ENCODE measurements around the gene SPC24.

DNA sequence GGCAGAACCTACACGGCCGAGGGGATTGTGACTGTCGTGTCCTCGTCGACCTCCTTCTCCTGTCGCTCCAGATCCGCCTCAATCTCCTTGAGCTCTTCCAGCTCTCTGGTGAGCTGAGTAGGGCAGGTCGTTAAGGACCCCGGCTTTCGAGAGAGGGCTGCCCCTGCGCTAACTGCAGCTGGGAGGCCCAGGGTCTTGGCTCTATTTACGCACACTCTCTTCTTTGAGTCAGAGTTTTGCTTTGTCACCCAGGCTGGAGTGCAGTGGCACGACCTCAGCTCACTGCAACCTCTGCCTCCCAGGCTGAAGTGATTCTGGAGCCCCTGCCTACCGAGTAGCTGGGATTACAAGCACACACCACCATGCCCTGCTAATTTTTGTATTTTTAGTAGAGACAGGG lies 7.6 kb downstream of the SPC24 start:
- TF ChIP-seq RBM22 (IDR thresholded peaks at IDR 0.05; ENCODE audit: low read depth, low read length, poor library complexity, severe bottlenecking) (no peak), USF1 (CRISPR knock-in tag; IDR thresholded peaks at IDR 0.05) (no peak), STAT5A (IDR thresholded peaks at IDR 0.05; ENCODE audit: borderline replicate concordance, low read length) (no peak), ZNF740 (CRISPR knock-in tag; IDR thresholded peaks at IDR 0.05) (no peak), ZNF740 (tag; IDR thresholded peaks at IDR 0.05) (no peak), ZBTB33 (CRISPR knock-in tag; IDR thresholded peaks at IDR 0.05) (no peak)
- TF ChIP-seq, protein P1, sequence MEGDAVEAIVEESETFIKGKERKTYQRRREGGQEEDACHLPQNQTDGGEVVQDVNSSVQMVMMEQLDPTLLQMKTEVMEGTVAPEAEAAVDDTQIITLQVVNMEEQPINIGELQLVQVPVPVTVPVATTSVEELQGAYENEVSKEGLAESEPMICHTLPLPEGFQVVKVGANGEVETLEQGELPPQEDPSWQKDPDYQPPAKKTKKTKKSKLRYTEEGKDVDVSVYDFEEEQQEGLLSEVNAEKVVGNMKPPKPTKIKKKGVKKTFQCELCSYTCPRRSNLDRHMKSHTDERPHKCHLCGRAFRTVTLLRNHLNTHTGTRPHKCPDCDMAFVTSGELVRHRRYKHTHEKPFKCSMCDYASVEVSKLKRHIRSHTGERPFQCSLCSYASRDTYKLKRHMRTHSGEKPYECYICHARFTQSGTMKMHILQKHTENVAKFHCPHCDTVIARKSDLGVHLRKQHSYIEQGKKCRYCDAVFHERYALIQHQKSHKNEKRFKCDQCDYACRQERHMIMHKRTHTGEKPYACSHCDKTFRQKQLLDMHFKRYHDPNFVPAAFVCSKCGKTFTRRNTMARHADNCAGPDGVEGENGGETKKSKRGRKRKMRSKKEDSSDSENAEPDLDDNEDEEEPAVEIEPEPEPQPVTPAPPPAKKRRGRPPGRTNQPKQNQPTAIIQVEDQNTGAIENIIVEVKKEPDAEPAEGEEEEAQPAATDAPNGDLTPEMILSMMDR (IDR thresholded peaks at IDR 0.05 in 2 of 3, conservative IDR thresholded peaks at IDR 0.05 in 1 of 3; ENCODE audit: insufficient read depth in 2 of 3, low read depth in 1 of 3, low read length in 3 of 3), result no peak
